GM12891 (cell line): ENCODE results near the gene RALGAPA2.

Source experiments
- PAX5 ChIP-seq: IDR thresholded peaks from 2 replicates; pipeline ENCODE4 v1.6.1; 2011; ENCODE audit warnings: low read length, moderate library complexity, mild to moderate bottlenecking; ENCODE audit not compliant: insufficient read depth, severe bottlenecking
- POLR2A ChIP-seq: IDR thresholded peaks from 2 replicates; pipeline ENCODE4 v1.6.1; 2011; ENCODE audit warnings: low read depth, low read length, control low read depth
- POLR2AphosphoS5 ChIP-seq: IDR thresholded peaks from 2 replicates; pipeline ENCODE4 v1.6.1; 2011; ENCODE audit warnings: low read depth, low read length, control low read depth
- POU2F2 ChIP-seq: IDR thresholded peaks from 2 replicates; pipeline ENCODE4 v1.6.1; 2011; ENCODE audit warnings: low read depth, mild to moderate bottlenecking, control low read depth, low read length, moderate library complexity
- SPI1 ChIP-seq: IDR thresholded peaks from 2 replicates; pipeline ENCODE4 v1.6.1; 2011; ENCODE audit warnings: low read depth, low read length, control low read depth
- TAF1 ChIP-seq: IDR thresholded peaks from 2 replicates; pipeline ENCODE4 v1.6.1; 2011; ENCODE audit warnings: low read depth, low read length, control low read depth

DNA sequence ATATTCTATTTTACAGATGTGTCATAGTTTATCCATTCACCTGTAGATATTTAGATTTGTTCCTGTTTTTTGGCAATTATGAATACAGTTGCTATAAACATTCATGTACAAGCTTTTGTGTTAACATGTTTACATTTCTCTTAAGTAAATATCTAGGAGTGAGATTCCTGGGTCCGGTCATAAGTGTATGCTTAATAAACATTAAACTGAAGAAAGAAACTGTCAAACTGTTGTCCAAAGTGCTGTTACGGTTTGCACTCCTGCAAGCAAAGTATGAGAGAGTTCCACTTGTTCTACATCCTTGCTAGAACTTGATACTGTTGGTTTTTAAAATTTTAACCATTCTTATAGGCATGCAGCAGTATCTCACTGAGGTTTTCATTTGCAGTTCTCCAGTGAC, 138.6 kb downstream of the RALGAPA2 start:
- TF ChIP-seq POLR2AphosphoS5, result no peak
- TF ChIP-seq POLR2A, result no peak
- TF ChIP-seq TAF1, result no peak
- no peak for TF ChIP-seq SPI1
- no peak for TF ChIP-seq POU2F2
- no peak for TF ChIP-seq PAX5
